ENCODE data around the gene MINDY3.

- TF ChIP-seq EZH2 (IDR thresholded peaks at IDR 0.05; ENCODE audit: borderline replicate concordance, insufficient read depth, low read depth, low read length, poor library complexity, severe bottlenecking) (no peak), CTCF (IDR thresholded peaks at IDR 0.05) (no peak)
These were observed 38.2 kb downstream of the MINDY3 start for GRCh38 chr10:15822131-15822530.
